PC-3 (cell line): ENCODE results near the gene CGRRF1. TPM values are rescaled to one million over a fixed set of nuclear protein-coding genes. Genes with fewer than 3 reads are reported as not detected.
A peak's percentile ranks its signal among the peaks of the same experiment; 100 is the strongest.

Experiments used
- ATAC-seq: fragments of 200-7000 bp; cut with Tn5 transposase; 2 replicates; pipeline ENCODE4 v1.9.1; 2020; ENCODE audit warnings: mild to moderate bottlenecking, moderate library complexity
- BruUV-seq: library from RNA; stranded (reverse); fragments of 400-500 nt; replicated peaks from 2 replicates; lab custom pipeline; 2021; lab: Mats Ljungman, UMichigan
- CTCF ChIA-PET: fragments of 300-600 bp; sonication (Branson Sonifier 250); formaldehyde crosslinking; loops from one replicate; lab custom pipeline; 2022; ENCODE audit warnings: antibody characterized with exemption; lab: Charles Lee
- POLR2A ChIA-PET: fragments of 300-600 bp; sonication (Branson Sonifier 250); formaldehyde crosslinking; loops from one replicate; lab custom pipeline; 2022; ENCODE audit warnings: antibody characterized with exemption; ENCODE audit not compliant: unreplicated experiment; lab: Charles Lee
- DNase-seq: peaks from one replicate; pipeline ENCODE4 v3.0.0-alpha.2; 2015
- H2AFZ ChIP-seq: fragments of 300-600 bp; sonication (generic); 2 replicates; pipeline ENCODE4 v1.6.0; 2016; ENCODE audit warnings: antibody characterized with exemption, low read length
- H3F3A ChIP-seq: fragments of 300-600 bp; sonication (generic); one replicate; pipeline ENCODE4 v1.6.0; 2017; ENCODE audit warnings: antibody characterized with exemption, low read length, control low read depth, mild to moderate bottlenecking; ENCODE audit not compliant: unreplicated experiment
- H3K27ac ChIP-seq: fragments of 300-600 bp; sonication (generic); 2 replicates; pipeline ENCODE4 v1.5.1; 2016; ENCODE audit warnings: mild to moderate bottlenecking, low read length
- H3K27me3 ChIP-seq: fragments of 300-600 bp; sonication (generic); 2 replicates; pipeline ENCODE4 v1.6.1; 2016; ENCODE audit warnings: low read length, mixed read lengths
- H3K36me3 ChIP-seq: fragments of 300-600 bp; sonication (generic); 2 replicates; pipeline ENCODE4 v1.6.1; 2016; ENCODE audit warnings: low read depth, mixed run types, low read length, mixed read lengths
- H3K4me1 ChIP-seq: fragments of 300-600 bp; sonication (generic); 2 replicates; pipeline ENCODE4 v1.5.1; 2016; ENCODE audit warnings: low read length; ENCODE audit not compliant: insufficient read depth
- H3K4me2 ChIP-seq: fragments of 300-600 bp; sonication (generic); 2 replicates; pipeline ENCODE4 v1.6.0; 2016; ENCODE audit warnings: low read length
- H3K4me3 ChIP-seq: fragments of 300-600 bp; sonication (generic); 2 replicates; pipeline ENCODE4 v1.5.1; 2016; ENCODE audit warnings: mild to moderate bottlenecking, low read length, mixed read lengths
- H3K79me2 ChIP-seq: fragments of 300-600 bp; sonication (generic); 2 replicates; pipeline ENCODE4 v1.6.1; 2017; ENCODE audit warnings: low read length, mixed read lengths
- H3K9ac ChIP-seq: fragments of 300-600 bp; sonication (generic); 2 replicates; pipeline ENCODE4 v1.6.0; 2016; ENCODE audit warnings: mild to moderate bottlenecking, low read length
- H3K9me2 ChIP-seq: fragments of 300-600 bp; sonication (generic); replicated peaks from 2 replicates; pipeline ENCODE4 v1.6.1; 2016; ENCODE audit warnings: mixed run types, low read length, mixed read lengths
- H3K9me3 ChIP-seq: fragments of 300-600 bp; sonication (generic); 2 replicates; pipeline ENCODE4 v1.6.1; 2016; ENCODE audit warnings: low read length, mixed read lengths
- H4K20me1 ChIP-seq: fragments of 300-600 bp; sonication (generic); 2 replicates; pipeline ENCODE4 v1.6.1; 2016; ENCODE audit warnings: low read length, mixed read lengths
- CTCF ChIP-seq: fragments of 300-600 bp; sonication (generic); conservative IDR thresholded peaks from 2 replicates; pipeline ENCODE4 v1.5.1; 2017; ENCODE audit warnings: antibody characterized with exemption, low read depth, mild to moderate bottlenecking, low read length
- EZH2 ChIP-seq: fragments of 300-600 bp; sonication (generic); IDR thresholded peaks from one replicate; pipeline ENCODE4 v1.6.1; 2017; ENCODE audit warnings: antibody characterized with exemption, mild to moderate bottlenecking, low read length; ENCODE audit not compliant: unreplicated experiment
- EZH2phosphoT487 ChIP-seq: fragments of 300-600 bp; sonication (generic); IDR thresholded peaks from 2 replicates; pipeline ENCODE4 v1.6.1; 2018; ENCODE audit warnings: mild to moderate bottlenecking, antibody characterized with exemption, low read length, borderline replicate concordance
- intact Hi-C: fragments of 100-400 bp; cut with micrococcal nuclease; formaldehyde crosslinking; loops from 2 replicates; pipeline ENCODE4 v1.9.0; 2023
- total RNA-seq: library from RNA; depleted of rRNA; stranded (reverse); fragments of >200 nt; gene quantifications from 2 replicates; pipeline ENCODE4 v1.2.3, GENCODE V29; 2014

CGRRF1 gene
- total RNA-seq, 1 experiment from 2014 or later: 31.3 TPM

GRCh38 chr14:54465654-54466053, 44.1 kb upstream of the CGRRF1 start:
- Histone ChIP-seq H3K36me3 (peaks cover 7% of the 10 kb centered on the region; the same call in 1 of the 2 replicates), H3K27ac (no peak overlapping the region), H3K4me1 (no peaks in the 10 kb centered on the region), H3K79me2 (no peaks in the 10 kb centered on the region), H3K9ac (no peak overlapping the region), H4K20me1 (no peaks in the 10 kb centered on the region), H3K9me2 (no peaks in the 10 kb centered on the region), H3K4me3 (no peak overlapping the region), H3K4me2 (no peak overlapping the region), H3K9me3 (peaks cover 15% of the 10 kb centered on the region), H2AFZ (no peak overlapping the region), H3F3A (no peaks in the 10 kb centered on the region), H3K27me3 (no peaks in the 10 kb centered on the region)
- ATAC-seq (no peak), DNase-seq (no peak)
- intact Hi-C loops: no loop called here
- CTCF ChIA-PET: no interaction called here
- POLR2A ChIA-PET: interaction anchor here (1.0 kb wide), 1 partner anchor 44 kb away, joined by 3 read pairs; the partner anchor contains the start of gene CGRRF1
- TF ChIP-seq EZH2phosphoT487 (no peak), EZH2 (no peak), CTCF (no peak)
- no TSS peak for BruUV-seq

GRCh38 chr14:54467280-54467679, 42.4 kb upstream of the CGRRF1 start:
- intact Hi-C loops: no loop called here
- Histone ChIP-seq H3K9ac (no peak overlapping the region), H3K4me3 (no peak overlapping the region), H3K4me1 (no peaks in the 10 kb centered on the region), H4K20me1 (no peaks in the 10 kb centered on the region), H3K9me3 (peaks cover 15% of the 10 kb centered on the region), H3K27me3 (no peaks in the 10 kb centered on the region), H3K4me2 (no peak overlapping the region), H3F3A (no peaks in the 10 kb centered on the region), H3K79me2 (no peaks in the 10 kb centered on the region), H3K27ac (no peak overlapping the region), H3K36me3 (peaks cover 7% of the 10 kb centered on the region; the same call in 1 of the 2 replicates), H2AFZ (no peak overlapping the region), H3K9me2 (no peaks in the 10 kb centered on the region)
- ChIA-PET CTCF (no interaction called here), POLR2A (no interaction called here)
- ATAC-seq: no peak
- TF ChIP-seq EZH2phosphoT487 (no peak), EZH2 (no peak), CTCF (no peak)
- BruUV-seq: no TSS peak
- DNase-seq: no peak

- POLR2A ChIA-PET: no interaction called here
- no TSS peak for BruUV-seq
- Histone ChIP-seq H4K20me1 (no peaks in the 10 kb centered on the region), H3K79me2 (no peaks in the 10 kb centered on the region), H3K9ac (no peak overlapping the region), H2AFZ (no peak overlapping the region), H3K27me3 (no peaks in the 10 kb centered on the region), H3K9me3 (peaks cover 15% of the 10 kb centered on the region), H3K4me2 (no peak overlapping the region), H3K36me3 (peaks cover 9% of the 10 kb centered on the region; the same call in 1 of the 2 replicates), H3K27ac (no peak overlapping the region), H3K4me3 (no peak overlapping the region), H3K4me1 (no peaks in the 10 kb centered on the region), H3F3A (no peaks in the 10 kb centered on the region), H3K9me2 (no peaks in the 10 kb centered on the region)
- intact Hi-C loops: no loop called here
- DNase-seq (no peak), ATAC-seq (peak; percentile 14)
- TF ChIP-seq EZH2: no peak
- TF ChIP-seq EZH2phosphoT487: no peak
- no peak for TF ChIP-seq CTCF
- CTCF ChIA-PET: no interaction called here
These were observed 39.0 kb upstream of the CGRRF1 start for GRCh38 chr14:54470701-54471100.
